ENCODE data around the gene CTSC. TPM values are rescaled to one million over a fixed set of nuclear protein-coding genes. Genes with fewer than 3 reads are reported as not detected.

The CTSC gene
- 254 TPM for polyA plus RNA-seq (2012; ENCODE audit: low read depth, missing spikeins)

DNA sequence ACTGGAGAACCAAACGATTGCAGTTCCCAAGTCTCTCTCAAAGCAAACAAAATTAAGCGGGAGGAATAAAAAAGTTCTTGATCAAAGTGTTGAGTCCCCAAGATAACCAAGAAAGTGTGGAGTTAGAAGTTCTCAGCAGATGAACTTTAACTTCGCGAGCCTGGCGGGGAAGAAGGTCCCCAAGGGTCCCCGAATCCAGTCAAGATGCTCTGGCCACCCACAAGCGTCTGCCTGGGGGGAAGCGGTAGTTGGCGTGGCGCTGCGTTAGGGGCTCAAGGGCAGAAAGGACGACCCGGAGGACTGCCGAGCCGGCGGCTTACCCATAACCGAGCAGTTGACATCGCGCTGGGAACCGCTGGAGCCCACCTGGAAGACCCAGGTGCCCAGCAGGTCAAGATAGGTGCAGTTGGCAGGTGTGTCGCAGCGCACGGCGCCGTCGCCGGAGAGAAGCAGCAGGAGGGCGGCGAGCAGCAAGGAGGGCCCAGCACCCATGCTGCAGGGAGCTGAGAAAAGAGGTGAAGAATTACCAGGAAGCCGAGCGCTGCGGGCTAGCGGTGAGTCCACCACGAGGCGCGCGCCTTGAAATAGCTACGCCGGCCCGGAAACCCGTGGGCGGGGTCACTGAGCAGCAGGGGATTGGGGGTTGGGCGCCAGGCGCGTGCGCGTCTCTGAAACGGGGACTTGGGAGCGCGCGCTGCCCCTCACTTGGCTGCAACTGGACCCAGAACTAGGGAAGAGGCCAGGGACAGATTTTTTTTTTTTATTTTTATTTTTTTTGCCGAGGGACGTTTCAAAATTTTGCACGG is at the start of gene CTSC:
Gene CTSC, minus strand, starts transcription at position 556 of the 806 bp plus-strand sequence. Its CDS starts 64 bp downstream, at position 492.
- peak; percentile 94 for FAIRE-seq
- peak; percentile 77 for DNase-seq (ENCODE audit: insufficient read length, low spot score)
- TF ChIP-seq PAX5 (IDR thresholded peaks at IDR 0.05; ENCODE audit: insufficient read depth, low read length, severe bottlenecking) (peak; percentile 13), POLR2AphosphoS5 (IDR thresholded peaks at IDR 0.05; ENCODE audit: low read depth, low read length) (peak; percentile 98), SPI1 (IDR thresholded peaks at IDR 0.05; ENCODE audit: low read depth, low read length) (no peak), TAF1 (IDR thresholded peaks at IDR 0.05; ENCODE audit: low read depth, low read length) (peak; percentile 91), POU2F2 (IDR thresholded peaks at IDR 0.05; ENCODE audit: low read depth, low read length) (peak; percentile 81), POLR2A (IDR thresholded peaks at IDR 0.05; ENCODE audit: low read depth, low read length) (peak; percentile 97)

- FAIRE-seq, result no peak
These were observed 47.1 kb upstream of the CTSC start for GRCh38 chr11:88384669-88385005.

GRCh38 chr11:88384004-88384668 is 46.6 kb upstream of the CTSC start:
- TF ChIP-seq POU2F2 (IDR thresholded peaks at IDR 0.05; ENCODE audit: low read depth, low read length) (no peak), PAX5 (IDR thresholded peaks at IDR 0.05; ENCODE audit: insufficient read depth, low read length, severe bottlenecking) (no peak), POLR2A (IDR thresholded peaks at IDR 0.05; ENCODE audit: low read depth, low read length) (no peak), SPI1 (IDR thresholded peaks at IDR 0.05; ENCODE audit: low read depth, low read length) (no peak), POLR2AphosphoS5 (IDR thresholded peaks at IDR 0.05; ENCODE audit: low read depth, low read length) (no peak), TAF1 (IDR thresholded peaks at IDR 0.05; ENCODE audit: low read depth, low read length) (no peak)
- FAIRE-seq, result peak; percentile 9
- no peak for DNase-seq (ENCODE audit: insufficient read length, low spot score)

More at GRCh38 chr11:88384669-88385005, 47.1 kb upstream of the CTSC start:
- no peak for DNase-seq (ENCODE audit: insufficient read length, low spot score)
- TF ChIP-seq SPI1 (IDR thresholded peaks at IDR 0.05; ENCODE audit: low read depth, low read length), result no peak
- no peak for TF ChIP-seq POLR2A (IDR thresholded peaks at IDR 0.05; ENCODE audit: low read depth, low read length)
- no peak for TF ChIP-seq PAX5 (IDR thresholded peaks at IDR 0.05; ENCODE audit: insufficient read depth, low read length, severe bottlenecking)
- no peak for TF ChIP-seq POU2F2 (IDR thresholded peaks at IDR 0.05; ENCODE audit: low read depth, low read length)
- TF ChIP-seq POLR2AphosphoS5 (IDR thresholded peaks at IDR 0.05; ENCODE audit: low read depth, low read length), result no peak

- TF ChIP-seq TAF1 (IDR thresholded peaks at IDR 0.05; ENCODE audit: low read depth, low read length), result no peak
- no peak for TF ChIP-seq POLR2AphosphoS5 (IDR thresholded peaks at IDR 0.05; ENCODE audit: low read depth, low read length)
- TF ChIP-seq POU2F2 (IDR thresholded peaks at IDR 0.05; ENCODE audit: low read depth, low read length), result no peak
- no peak for TF ChIP-seq PAX5 (IDR thresholded peaks at IDR 0.05; ENCODE audit: insufficient read depth, low read length, severe bottlenecking)
- TF ChIP-seq POLR2A (IDR thresholded peaks at IDR 0.05; ENCODE audit: low read depth, low read length), result no peak
- no peak for TF ChIP-seq SPI1 (IDR thresholded peaks at IDR 0.05; ENCODE audit: low read depth, low read length)
These were observed 45.9 kb upstream of the CTSC start for GRCh38 chr11:88383447-88383846.

DNA sequence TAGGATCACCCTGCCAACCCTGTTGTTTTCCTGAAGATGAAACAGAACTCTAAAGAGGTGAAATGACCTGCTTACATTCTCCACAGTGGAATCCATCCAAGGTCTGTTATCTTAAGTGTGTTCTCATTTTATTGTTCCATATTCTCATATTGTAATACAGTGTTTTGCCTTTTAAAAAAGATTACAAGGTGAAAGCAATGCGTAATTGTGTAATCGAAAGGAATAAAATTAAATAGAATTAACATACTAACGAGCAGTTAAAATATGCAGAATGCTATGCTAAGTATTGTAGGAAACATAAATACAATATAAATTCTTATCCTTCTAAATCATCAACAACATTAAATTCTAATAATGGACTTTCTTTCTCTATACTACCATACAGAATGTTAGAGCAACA is 41.6 kb upstream of the CTSC start:
- FAIRE-seq, result no peak
- TF ChIP-seq POLR2A (IDR thresholded peaks at IDR 0.05; ENCODE audit: low read depth, low read length), result no peak

More at GRCh38 chr11:88383447-88383846, 45.9 kb upstream of the CTSC start:
- DNase-seq (ENCODE audit: insufficient read length, low spot score) (no peak), FAIRE-seq (peak; percentile 55)

DNA sequence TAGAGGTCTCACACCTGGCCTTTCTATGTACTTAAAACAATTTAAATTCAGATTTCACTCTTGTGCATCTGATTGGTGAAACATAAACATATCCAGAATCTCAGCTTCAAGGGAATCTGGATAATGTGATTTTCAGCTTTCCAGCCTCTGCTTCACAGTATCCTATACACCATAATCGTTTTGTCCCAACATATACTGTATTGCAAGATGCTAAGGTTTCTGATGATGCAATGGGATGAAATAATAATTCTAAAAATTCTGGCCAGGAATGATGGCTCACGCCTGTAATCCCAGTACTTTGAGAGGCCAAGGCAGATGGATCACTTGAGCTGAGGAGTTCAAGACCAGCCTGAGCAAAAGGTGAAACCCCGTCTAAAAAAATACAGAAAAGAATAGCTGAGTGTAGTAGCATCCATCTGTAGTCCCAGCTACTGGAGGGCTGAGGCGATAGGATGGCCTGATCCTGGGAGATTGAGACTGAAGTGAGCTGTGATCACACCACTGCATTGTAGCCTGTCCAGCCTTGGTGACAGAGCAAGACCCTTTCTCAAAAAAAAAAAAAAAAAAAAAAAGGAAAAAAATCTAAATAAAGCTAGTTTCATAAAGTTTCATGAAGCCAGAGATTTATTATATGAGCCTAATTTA is 41.0 kb upstream of the CTSC start:
- DNase-seq (ENCODE audit: insufficient read length, low spot score), result no peak
- no peak for TF ChIP-seq POU2F2 (IDR thresholded peaks at IDR 0.05; ENCODE audit: low read depth, low read length)
- FAIRE-seq, result no peak

More for the DNA sequence above, 41.6 kb upstream of the CTSC start:
- DNase-seq (ENCODE audit: insufficient read length, low spot score), result no peak

GRCh38 chr11:88377646-88378045 is 40.1 kb upstream of the CTSC start:
- DNase-seq (ENCODE audit: insufficient read length, low spot score), result no peak
- TF ChIP-seq TAF1 (IDR thresholded peaks at IDR 0.05; ENCODE audit: low read depth, low read length) (no peak), POLR2AphosphoS5 (IDR thresholded peaks at IDR 0.05; ENCODE audit: low read depth, low read length) (no peak), POLR2A (IDR thresholded peaks at IDR 0.05; ENCODE audit: low read depth, low read length) (no peak), POU2F2 (IDR thresholded peaks at IDR 0.05; ENCODE audit: low read depth, low read length) (no peak), SPI1 (IDR thresholded peaks at IDR 0.05; ENCODE audit: low read depth, low read length) (no peak), PAX5 (IDR thresholded peaks at IDR 0.05; ENCODE audit: insufficient read depth, low read length, severe bottlenecking) (no peak)
- FAIRE-seq, result no peak

GRCh38 chr11:88377144-88377543 is 39.6 kb upstream of the CTSC start:
- DNase-seq (ENCODE audit: insufficient read length, low spot score) (no peak), FAIRE-seq (no peak)
- TF ChIP-seq POLR2AphosphoS5 (IDR thresholded peaks at IDR 0.05; ENCODE audit: low read depth, low read length) (no peak), SPI1 (IDR thresholded peaks at IDR 0.05; ENCODE audit: low read depth, low read length) (no peak), POU2F2 (IDR thresholded peaks at IDR 0.05; ENCODE audit: low read depth, low read length) (no peak)

DNA sequence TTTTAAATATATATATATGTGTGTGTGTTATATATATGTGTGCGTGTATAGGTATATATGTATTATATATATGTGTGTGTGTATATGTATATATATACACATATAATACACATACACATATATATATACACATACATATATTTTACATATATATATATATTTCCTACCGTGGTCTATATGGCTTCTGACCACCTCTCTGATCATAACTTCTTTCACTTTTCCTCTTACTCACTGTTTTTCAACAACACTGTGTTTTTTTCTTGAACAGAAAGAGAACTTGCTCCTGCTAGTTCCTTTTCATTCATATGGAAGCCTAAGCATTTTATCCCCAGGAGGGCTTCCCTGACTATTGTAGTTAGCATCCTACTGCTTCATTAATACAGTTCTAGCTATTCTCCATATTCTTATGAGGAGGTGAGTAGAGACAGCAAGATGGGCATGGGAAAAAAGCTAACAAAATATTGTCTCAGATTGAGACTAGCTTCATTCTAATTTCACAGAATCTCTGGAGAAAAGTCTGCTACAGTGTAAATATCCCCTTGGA is 38.5 kb upstream of the CTSC start:
- no peak for DNase-seq (ENCODE audit: insufficient read length, low spot score)
- no peak for FAIRE-seq
- no peak for TF ChIP-seq POLR2A (IDR thresholded peaks at IDR 0.05; ENCODE audit: low read depth, low read length)
- TF ChIP-seq POLR2AphosphoS5 (IDR thresholded peaks at IDR 0.05; ENCODE audit: low read depth, low read length), result no peak
- TF ChIP-seq PAX5 (IDR thresholded peaks at IDR 0.05; ENCODE audit: insufficient read depth, low read length, severe bottlenecking), result no peak
- TF ChIP-seq TAF1 (IDR thresholded peaks at IDR 0.05; ENCODE audit: low read depth, low read length), result no peak
- no peak for TF ChIP-seq SPI1 (IDR thresholded peaks at IDR 0.05; ENCODE audit: low read depth, low read length)
- no peak for TF ChIP-seq POU2F2 (IDR thresholded peaks at IDR 0.05; ENCODE audit: low read depth, low read length)
